Retinal pigment epithelial cell (primary cell): ENCODE data around the gene ACBD5.

Source experiments
- DNase-seq: peaks from one replicate; pipeline ENCODE4 v3.0.0-alpha.2; 2010; ENCODE audit warnings: low read depth
- H3K4me3 ChIP-seq: 2 replicates; pipeline ENCODE4 v1.5.1; 2011; ENCODE audit warnings: mild to moderate bottlenecking, low read length, control low read depth, moderate library complexity
- TF ChIP-seq, protein P1 (sequence below): conservative IDR thresholded peaks from 2 replicates; pipeline ENCODE4 v1.5.1; 2011; ENCODE audit warnings: low read depth, low read length, control low read depth, inconsistent platforms

ACBD5 gene

DNA sequence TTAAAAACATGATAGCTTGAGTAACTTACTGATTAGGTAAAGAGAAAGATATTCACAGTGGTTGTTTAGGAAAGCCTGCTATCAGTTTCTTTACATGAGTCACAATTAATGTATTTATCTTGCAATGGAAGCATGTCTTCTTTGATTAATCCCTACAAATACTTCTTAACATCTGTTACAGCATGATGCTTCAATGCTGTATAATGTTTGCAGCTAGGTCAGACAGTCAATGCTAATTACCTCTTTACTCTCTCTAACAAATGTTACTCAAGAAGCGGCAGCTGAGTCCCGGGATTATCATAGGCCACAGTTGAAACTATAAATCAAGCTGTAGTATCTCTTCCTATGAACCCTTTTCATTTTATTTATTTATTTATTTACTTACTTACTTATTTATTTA lies 33.2 kb downstream of the ACBD5 start:
- DNase-seq: no peak
- TF ChIP-seq, protein P1, sequence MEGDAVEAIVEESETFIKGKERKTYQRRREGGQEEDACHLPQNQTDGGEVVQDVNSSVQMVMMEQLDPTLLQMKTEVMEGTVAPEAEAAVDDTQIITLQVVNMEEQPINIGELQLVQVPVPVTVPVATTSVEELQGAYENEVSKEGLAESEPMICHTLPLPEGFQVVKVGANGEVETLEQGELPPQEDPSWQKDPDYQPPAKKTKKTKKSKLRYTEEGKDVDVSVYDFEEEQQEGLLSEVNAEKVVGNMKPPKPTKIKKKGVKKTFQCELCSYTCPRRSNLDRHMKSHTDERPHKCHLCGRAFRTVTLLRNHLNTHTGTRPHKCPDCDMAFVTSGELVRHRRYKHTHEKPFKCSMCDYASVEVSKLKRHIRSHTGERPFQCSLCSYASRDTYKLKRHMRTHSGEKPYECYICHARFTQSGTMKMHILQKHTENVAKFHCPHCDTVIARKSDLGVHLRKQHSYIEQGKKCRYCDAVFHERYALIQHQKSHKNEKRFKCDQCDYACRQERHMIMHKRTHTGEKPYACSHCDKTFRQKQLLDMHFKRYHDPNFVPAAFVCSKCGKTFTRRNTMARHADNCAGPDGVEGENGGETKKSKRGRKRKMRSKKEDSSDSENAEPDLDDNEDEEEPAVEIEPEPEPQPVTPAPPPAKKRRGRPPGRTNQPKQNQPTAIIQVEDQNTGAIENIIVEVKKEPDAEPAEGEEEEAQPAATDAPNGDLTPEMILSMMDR: no peak

DNA sequence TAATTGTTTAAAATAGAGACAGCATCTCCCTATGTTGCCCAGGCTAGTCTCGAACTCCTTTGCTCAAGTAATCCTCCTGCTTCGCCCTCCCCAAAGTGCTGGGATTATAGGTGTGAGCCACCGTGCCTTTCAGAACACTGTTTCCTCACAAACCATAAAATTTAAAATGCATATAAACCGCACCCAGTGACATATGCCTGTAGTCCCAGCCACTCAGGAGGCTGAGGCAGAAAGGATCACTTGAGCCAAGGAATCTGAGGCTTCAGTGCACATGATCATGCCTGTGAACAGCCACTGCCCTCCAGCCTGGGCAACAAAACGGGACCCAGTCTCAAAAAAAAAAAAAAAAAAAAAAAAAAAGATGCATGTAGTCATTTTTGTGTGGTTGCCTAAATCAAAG lies 36.8 kb downstream of the ACBD5 start:
- TF ChIP-seq, protein P1: no peak
- H3K4me3 ChIP-seq: no peak overlapping the region
- DNase-seq: no peak

More for the DNA sequence above, 33.2 kb downstream of the ACBD5 start:
- no peak overlapping the region for H3K4me3 ChIP-seq

DNA sequence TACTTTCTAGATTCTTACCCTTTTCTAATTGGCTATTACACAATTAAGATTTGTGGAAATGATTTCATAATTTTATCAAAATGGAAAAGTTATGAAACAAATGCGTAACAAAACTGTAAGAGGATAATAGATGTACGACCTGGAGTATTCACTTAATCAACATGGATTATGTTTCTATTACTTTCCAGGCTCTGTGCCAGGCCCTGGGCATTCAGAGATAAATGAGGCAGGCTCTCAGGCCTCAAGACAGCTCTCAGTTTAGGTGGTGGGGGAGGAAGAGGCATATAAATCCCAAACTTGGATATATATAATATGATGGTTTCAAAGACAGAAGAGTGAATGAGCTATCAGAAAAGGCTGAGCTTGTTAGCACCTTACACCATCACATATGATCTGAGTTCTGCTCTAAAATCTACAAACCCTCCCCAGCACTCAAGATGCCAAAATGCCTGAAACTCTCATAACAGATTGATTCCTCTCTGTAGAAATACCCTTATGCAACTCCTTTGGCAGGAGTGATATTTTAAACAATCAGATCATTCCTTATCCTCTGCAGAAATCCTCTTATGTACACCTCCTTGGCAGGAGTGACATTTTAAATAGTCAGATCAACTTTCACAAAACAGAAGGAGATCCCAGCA lies 42.5 kb downstream of the ACBD5 start:
- TF ChIP-seq, protein P1: peak; percentile 4

DNA sequence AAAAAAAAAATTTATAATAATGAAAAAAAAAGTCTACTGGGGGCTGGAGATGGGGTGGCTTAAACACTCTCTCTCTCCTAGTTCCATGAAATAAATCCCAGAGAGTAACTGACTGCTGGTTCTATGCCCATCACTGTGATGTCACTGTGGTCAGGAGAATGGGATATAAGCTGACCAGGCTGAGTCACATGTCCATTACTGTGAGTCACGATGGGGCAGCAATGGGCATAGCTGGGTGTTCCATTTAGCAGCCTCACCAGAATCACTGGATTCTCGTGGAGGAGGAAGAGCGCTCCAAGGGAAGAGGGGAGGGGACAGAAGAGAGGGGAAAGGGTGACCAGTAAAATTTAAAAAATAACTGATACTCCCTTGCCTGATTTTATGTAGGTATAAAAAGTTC lies 48.3 kb downstream of the ACBD5 start:
- H3K4me3 ChIP-seq: no peak overlapping the region
- DNase-seq: peak; percentile 98

More for the DNA sequence above, 42.5 kb downstream of the ACBD5 start:
- DNase-seq: peak; percentile 62
- H3K4me3 ChIP-seq: no peak overlapping the region

DNA sequence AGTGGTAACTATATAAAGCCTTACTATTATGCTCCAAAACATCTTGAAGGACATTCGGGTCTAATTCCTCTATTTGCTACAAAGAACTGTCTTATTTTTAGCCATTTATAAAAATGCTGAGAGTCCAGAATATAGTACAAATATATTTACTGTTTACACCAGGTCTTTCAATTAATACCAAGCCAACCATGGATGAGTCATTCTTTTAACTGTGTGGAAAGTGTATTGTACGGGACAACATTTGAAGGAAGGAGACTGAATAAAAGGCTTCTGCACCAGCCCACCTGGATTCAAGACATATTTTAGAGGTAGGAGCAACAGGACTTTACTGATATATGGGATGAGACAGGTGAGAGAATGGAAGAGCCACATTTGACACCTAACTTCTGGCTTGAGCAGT lies 50.1 kb downstream of the ACBD5 start:
- DNase-seq: no peak
- TF ChIP-seq, protein P1: no peak
- no peak overlapping the region for H3K4me3 ChIP-seq

More for the DNA sequence above, 48.3 kb downstream of the ACBD5 start:
- TF ChIP-seq, protein P1: no peak

DNA sequence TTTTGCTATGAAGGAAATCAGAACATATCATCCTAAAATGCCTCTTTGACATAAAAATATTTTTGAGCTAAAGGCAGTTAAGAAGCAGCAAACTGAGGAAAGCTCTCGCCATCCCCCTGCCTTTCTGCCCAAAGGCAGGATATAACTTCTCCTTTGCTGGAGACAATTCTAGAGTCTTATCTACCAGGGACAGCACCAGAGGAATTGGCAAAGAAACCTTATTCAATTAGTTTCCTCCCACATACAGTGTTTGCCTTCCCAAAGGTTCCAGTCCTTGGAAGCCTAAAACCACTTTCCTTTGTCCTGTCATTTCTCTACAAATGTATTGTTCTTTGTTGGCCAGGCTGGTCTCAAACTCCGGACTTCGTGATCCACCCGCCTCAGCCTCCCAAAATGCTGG lies 51.7 kb downstream of the ACBD5 start:
- no peak overlapping the region for H3K4me3 ChIP-seq
- TF ChIP-seq, protein P1: no peak
- no peak for DNase-seq

DNA sequence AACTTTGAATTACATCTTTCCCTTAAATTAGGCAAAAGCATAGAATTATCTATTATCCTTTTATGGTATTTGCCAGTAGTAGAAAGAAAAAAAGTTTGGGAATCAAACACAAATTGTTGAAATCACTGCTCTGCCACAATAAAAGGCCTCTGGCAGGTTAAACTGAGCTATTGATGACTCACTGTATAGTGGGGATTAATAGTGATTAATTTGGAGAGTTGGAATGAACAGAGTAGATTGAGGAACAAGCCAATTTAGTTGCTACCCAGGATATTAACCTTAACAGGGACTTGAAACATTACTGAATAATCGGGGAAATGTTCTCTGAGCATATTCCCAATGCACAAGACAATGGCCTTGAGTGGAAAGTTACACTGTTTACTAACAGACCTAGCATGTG lies 52.3 kb downstream of the ACBD5 start:
- TF ChIP-seq, protein P1: no peak
- no peak overlapping the region for H3K4me3 ChIP-seq
- DNase-seq: peak; percentile 53
